ENCODE results near the gene SBSN. TPM values are rescaled to one million over a fixed set of nuclear protein-coding genes. Genes with fewer than 3 reads are reported as not detected.

Gene SBSN
- total and polyA plus RNA-seq, 4 donors = not detected

DNA sequence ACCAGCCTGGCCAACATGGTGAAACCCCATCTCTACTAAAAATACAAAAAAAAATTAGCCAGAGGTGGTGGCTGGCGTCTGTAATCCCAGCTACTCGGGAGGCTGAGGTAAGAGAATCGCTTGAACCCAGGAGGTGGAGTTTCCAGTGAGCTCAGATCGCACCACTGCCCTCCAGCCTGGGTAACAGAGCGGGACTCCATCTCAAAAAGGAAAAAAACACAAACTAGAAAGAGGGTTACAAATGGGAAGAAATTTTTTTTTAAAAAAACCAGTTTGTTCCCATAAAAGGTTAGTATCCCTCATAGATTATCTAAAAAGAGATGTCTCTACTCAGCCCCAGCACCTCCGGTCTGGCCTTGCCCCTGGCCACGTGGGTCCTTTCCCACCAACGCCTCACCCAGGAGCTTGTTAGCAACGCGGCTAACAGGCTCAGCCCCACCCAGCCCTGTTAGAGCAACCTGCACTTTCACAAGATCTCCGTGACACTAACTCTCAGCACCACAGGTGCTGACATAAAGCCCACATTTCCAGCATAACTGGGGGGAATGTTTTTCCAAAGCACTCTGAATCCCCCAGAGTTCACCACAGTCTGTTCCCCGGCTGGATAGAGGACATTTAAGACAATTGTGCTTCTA, 19.0 kb downstream of the SBSN start:
- Histone ChIP-seq H3K4me3 (ENCODE audit: low read depth in 1 of 3, low read length in 3 of 3) (no peak overlapping the region), H3K27me3 (ENCODE audit: control insufficient read depth in 4 of 4, insufficient read depth in 4 of 4, low read length in 3 of 4) (no peaks in the 10 kb centered on the region), H3K36me3 (ENCODE audit: control insufficient read depth in 4 of 4, insufficient read depth in 3 of 4, low read depth in 1 of 4, low read length in 3 of 4) (peaks cover 0 to 1% (median 0%) of the 10 kb centered on the region in 4 donors), H3K27ac (ENCODE audit: low read depth in 1 of 2, low read length in 2 of 2) (no peak overlapping the region), H3K9ac (ENCODE audit: low read depth in 1 of 2, low read length in 2 of 2) (peak overlapping the region in 1 of 2 donors; percentile 52), H3K9me3 (ENCODE audit: control insufficient read depth in 4 of 4, low read length in 3 of 4) (no peaks in the 10 kb centered on the region), H3K4me1 (ENCODE audit: control insufficient read depth in 4 of 4, insufficient read depth in 4 of 4, low read length in 3 of 4) (peaks cover 0 to 16% (median 7%) of the 10 kb centered on the region in 4 donors)
- no peak for DNase-seq (ENCODE audit: low spot score)
- no peak for TF ChIP-seq YY1 (IDR thresholded peaks at IDR 0.05)
- no peak for TF ChIP-seq ATF3 (IDR thresholded peaks at IDR 0.05)
- no peak for TF ChIP-seq MAX (IDR thresholded peaks at IDR 0.05)
- TF ChIP-seq TAF1 (conservative IDR thresholded peaks at IDR 0.05) = no peak
- TF ChIP-seq ZBTB33 (IDR thresholded peaks at IDR 0.05) = no peak
- no peak for TF ChIP-seq JUND (IDR thresholded peaks at IDR 0.05)
- no peak for TF ChIP-seq RXRA (IDR thresholded peaks at IDR 0.05)
- TF ChIP-seq FOXA1 (IDR thresholded peaks at IDR 0.05) = no peak
- WGBS = 39% methylated on average over 12 of the region's 12 CpGs

GRCh38 chr19:35508129-35508528, 20.0 kb downstream of the SBSN start:
- Histone ChIP-seq H3K9me3 (ENCODE audit: control insufficient read depth in 4 of 4, low read length in 3 of 4) (no peaks in the 10 kb centered on the region), H3K27me3 (ENCODE audit: control insufficient read depth in 4 of 4, insufficient read depth in 4 of 4, low read length in 3 of 4) (no peaks in the 10 kb centered on the region), H3K4me3 (ENCODE audit: low read depth in 1 of 3, low read length in 3 of 3) (no peak overlapping the region), H3K9ac (ENCODE audit: low read depth in 1 of 2, low read length in 2 of 2) (no peak overlapping the region), H3K27ac (ENCODE audit: low read depth in 1 of 2, low read length in 2 of 2) (no peak overlapping the region), H3K4me1 (ENCODE audit: control insufficient read depth in 4 of 4, insufficient read depth in 4 of 4, low read length in 3 of 4) (peaks cover 0 to 16% (median 7%) of the 10 kb centered on the region in 4 donors), H3K36me3 (ENCODE audit: control insufficient read depth in 4 of 4, insufficient read depth in 3 of 4, low read depth in 1 of 4, low read length in 3 of 4) (peaks cover 0 to 1% (median 0%) of the 10 kb centered on the region in 4 donors)
- DNase-seq (ENCODE audit: low spot score) = no peak
- TF ChIP-seq JUND (IDR thresholded peaks at IDR 0.05) (no peak), FOXA2 (IDR thresholded peaks at IDR 0.05) (no peak), RXRA (IDR thresholded peaks at IDR 0.05) (no peak), GABPA (IDR thresholded peaks at IDR 0.05 in 1 of 2, conservative IDR thresholded peaks at IDR 0.05 in 1 of 2) (no peak), ATF3 (IDR thresholded peaks at IDR 0.05) (no peak), YY1 (IDR thresholded peaks at IDR 0.05) (no peak), RAD21 (IDR thresholded peaks at IDR 0.05) (no peak), CTCF (IDR thresholded peaks at IDR 0.05; ENCODE audit: low read depth, low read length, missing input control) (no peak), ZBTB33 (IDR thresholded peaks at IDR 0.05) (no peak), TAF1 (conservative IDR thresholded peaks at IDR 0.05) (no peak), EGR1 (IDR thresholded peaks at IDR 0.05; ENCODE audit: low read depth in 2 of 2) (no peak), HNF4G (IDR thresholded peaks at IDR 0.05) (no peak), NR2F2 (IDR thresholded peaks at IDR 0.05) (no peak), MAX (IDR thresholded peaks at IDR 0.05) (no peak), SP1 (IDR thresholded peaks at IDR 0.05) (no peak), FOXA1 (IDR thresholded peaks at IDR 0.05) (no peak), HNF4A (conservative IDR thresholded peaks at IDR 0.05) (no peak)
- TF ChIP-seq, protein P1, sequence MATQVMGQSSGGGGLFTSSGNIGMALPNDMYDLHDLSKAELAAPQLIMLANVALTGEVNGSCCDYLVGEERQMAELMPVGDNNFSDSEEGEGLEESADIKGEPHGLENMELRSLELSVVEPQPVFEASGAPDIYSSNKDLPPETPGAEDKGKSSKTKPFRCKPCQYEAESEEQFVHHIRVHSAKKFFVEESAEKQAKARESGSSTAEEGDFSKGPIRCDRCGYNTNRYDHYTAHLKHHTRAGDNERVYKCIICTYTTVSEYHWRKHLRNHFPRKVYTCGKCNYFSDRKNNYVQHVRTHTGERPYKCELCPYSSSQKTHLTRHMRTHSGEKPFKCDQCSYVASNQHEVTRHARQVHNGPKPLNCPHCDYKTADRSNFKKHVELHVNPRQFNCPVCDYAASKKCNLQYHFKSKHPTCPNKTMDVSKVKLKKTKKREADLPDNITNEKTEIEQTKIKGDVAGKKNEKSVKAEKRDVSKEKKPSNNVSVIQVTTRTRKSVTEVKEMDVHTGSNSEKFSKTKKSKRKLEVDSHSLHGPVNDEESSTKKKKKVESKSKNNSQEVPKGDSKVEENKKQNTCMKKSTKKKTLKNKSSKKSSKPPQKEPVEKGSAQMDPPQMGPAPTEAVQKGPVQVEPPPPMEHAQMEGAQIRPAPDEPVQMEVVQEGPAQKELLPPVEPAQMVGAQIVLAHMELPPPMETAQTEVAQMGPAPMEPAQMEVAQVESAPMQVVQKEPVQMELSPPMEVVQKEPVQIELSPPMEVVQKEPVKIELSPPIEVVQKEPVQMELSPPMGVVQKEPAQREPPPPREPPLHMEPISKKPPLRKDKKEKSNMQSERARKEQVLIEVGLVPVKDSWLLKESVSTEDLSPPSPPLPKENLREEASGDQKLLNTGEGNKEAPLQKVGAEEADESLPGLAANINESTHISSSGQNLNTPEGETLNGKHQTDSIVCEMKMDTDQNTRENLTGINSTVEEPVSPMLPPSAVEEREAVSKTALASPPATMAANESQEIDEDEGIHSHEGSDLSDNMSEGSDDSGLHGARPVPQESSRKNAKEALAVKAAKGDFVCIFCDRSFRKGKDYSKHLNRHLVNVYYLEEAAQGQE (IDR thresholded peaks at IDR 0.05) = no peak
- 88% methylated on average over 3 of the region's 3 CpGs for WGBS
